Vagina (tissue), 2 donors: ENCODE data around the gene PHLPP1. TPM values are rescaled to one million over a fixed set of nuclear protein-coding genes. Genes with fewer than 3 reads are reported as not detected.

ENCODE experiments used
- DNase-seq, 2 donors: peaks; one replicate each; pipeline ENCODE4 v3.0.0-alpha.2; 2017; ENCODE audit errors: extremely low spot score in 2 of 2
- H3K27ac ChIP-seq: fragments of 200-600 bp; sonication (generic); one replicate; pipeline ENCODE4 v1.5.1; 2019
- H3K27me3 ChIP-seq: fragments of 200-600 bp; sonication (generic); one replicate; pipeline ENCODE4 v1.5.1; 2019
- H3K36me3 ChIP-seq, 2 donors: fragments of 200-600 bp; sonication (generic); one replicate each; pipeline ENCODE4 v1.5.1; 2017 to 2019
- H3K4me1 ChIP-seq: fragments of 200-600 bp; sonication (generic); one replicate; pipeline ENCODE4 v1.5.1; 2019
- H3K4me3 ChIP-seq, 2 donors: fragments of 200-600 bp; sonication (generic); 1 replicate in 1 of 2; 2 replicates in 1 of 2; pipeline ENCODE4 v1.5.1; 2016 to 2019
- H3K9me3 ChIP-seq: fragments of 200-600 bp; sonication (generic); one replicate; pipeline ENCODE4 v1.5.1; 2019
- POLR2A ChIP-seq, 2 donors: fragments of 450-650 bp; IDR thresholded peaks; one replicate each; pipeline ENCODE4 v1.6.1; 2017; ENCODE audit warnings: antibody characterized with exemption in 2 of 2, mild to moderate bottlenecking in 2 of 2, moderate library complexity in 2 of 2
- POLR2AphosphoS5 ChIP-seq, 2 donors: sonication (generic); formaldehyde crosslinking; IDR thresholded peaks; one replicate each; pipeline ENCODE4 v1.9.0; 2017; ENCODE audit warnings: antibody characterized with exemption in 2 of 2, mild to moderate bottlenecking in 2 of 2, low read depth in 1 of 2; ENCODE audit not compliant: insufficient read depth in 1 of 2
- intact Hi-C: fragments of 100-400 bp; cut with DNase I; formaldehyde crosslinking; loops from one replicate; pipeline ENCODE4 v1.15.1; 2023
- total RNA-seq: library from RNA; depleted of rRNA; stranded (reverse); fragments of >200 nt; gene quantifications from one replicate; pipeline ENCODE4 v1.2.3, GENCODE V29; 2016
- TF ChIP-seq, protein P1 (sequence below), 3 experiments: fragments of 450-650 bp in 2 of 3; fragments of 200-600 bp in 1 of 3; sonication (generic) in 1 of 3; IDR thresholded peaks; one replicate each; pipeline ENCODE4 v1.5.1; 2017 to 2019; ENCODE audit warnings: antibody characterized with exemption in 3 of 3, mild to moderate bottlenecking in 2 of 3, moderate library complexity in 2 of 3

PHLPP1 gene
- total RNA-seq, 1 donor from 2014 or later, result 20.6 TPM

DNA sequence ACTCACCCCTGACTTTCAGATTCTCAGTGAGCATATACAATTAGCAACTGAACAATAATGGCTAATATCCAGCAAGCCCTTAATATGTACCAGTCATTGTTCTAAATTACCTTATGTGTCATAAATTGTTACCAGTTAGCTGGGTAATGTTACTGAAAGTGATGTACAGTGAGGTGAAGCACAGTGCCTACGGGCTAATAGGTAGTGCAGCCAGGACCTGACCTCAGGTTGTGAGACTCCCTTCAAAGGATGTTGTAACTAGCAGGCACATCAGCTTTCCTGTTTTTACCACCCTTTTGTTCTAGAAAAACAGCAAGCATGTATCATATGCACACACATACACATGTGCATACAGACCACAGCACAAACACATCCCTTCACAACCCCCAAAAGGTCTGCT is 258.3 kb downstream of the PHLPP1 start:
- TF ChIP-seq POLR2A (IDR thresholded peaks at IDR 0.05), result no peak
- TF ChIP-seq POLR2AphosphoS5 (IDR thresholded peaks at IDR 0.05; ENCODE audit: insufficient read depth in 1 of 2, low read depth in 1 of 2), result no peak
- TF ChIP-seq, protein P1, sequence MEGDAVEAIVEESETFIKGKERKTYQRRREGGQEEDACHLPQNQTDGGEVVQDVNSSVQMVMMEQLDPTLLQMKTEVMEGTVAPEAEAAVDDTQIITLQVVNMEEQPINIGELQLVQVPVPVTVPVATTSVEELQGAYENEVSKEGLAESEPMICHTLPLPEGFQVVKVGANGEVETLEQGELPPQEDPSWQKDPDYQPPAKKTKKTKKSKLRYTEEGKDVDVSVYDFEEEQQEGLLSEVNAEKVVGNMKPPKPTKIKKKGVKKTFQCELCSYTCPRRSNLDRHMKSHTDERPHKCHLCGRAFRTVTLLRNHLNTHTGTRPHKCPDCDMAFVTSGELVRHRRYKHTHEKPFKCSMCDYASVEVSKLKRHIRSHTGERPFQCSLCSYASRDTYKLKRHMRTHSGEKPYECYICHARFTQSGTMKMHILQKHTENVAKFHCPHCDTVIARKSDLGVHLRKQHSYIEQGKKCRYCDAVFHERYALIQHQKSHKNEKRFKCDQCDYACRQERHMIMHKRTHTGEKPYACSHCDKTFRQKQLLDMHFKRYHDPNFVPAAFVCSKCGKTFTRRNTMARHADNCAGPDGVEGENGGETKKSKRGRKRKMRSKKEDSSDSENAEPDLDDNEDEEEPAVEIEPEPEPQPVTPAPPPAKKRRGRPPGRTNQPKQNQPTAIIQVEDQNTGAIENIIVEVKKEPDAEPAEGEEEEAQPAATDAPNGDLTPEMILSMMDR (IDR thresholded peaks at IDR 0.05), result no peak
- intact Hi-C loops, result no loop called here

DNA sequence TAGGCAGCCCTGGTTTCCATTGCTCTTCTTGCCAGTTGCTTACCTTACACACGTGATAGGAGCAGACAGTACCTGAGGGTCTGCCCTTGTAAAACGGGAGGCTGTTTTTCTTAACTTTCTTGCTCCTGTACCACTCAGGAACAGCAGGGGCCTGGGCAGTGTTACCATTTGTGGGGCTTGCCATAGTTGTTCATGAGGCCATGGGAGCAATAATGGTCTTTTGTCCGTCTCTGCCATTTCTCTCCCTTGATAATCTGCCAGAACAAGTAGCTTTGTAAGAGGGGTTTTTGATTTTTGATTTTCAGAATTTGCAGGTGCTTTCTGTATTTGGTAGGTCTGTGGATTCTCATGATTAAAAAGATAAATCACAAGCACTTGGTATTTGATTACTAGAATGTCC is 259.0 kb downstream of the PHLPP1 start:
- intact Hi-C loops, result no loop called here
- no peak overlapping the region for H3K4me3 ChIP-seq
- no peaks in the 10 kb centered on the region for H3K27me3 ChIP-seq
- DNase-seq, result no peak
- H3K27ac ChIP-seq, result no peak overlapping the region
- H3K36me3 ChIP-seq, result peaks cover 0 to 27% of the 10 kb centered on the region in 2 donors
- H3K9me3 ChIP-seq, result no peaks in the 10 kb centered on the region
- H3K4me1 ChIP-seq, result no peaks in the 10 kb centered on the region
- no peak for TF ChIP-seq POLR2AphosphoS5 (IDR thresholded peaks at IDR 0.05; ENCODE audit: insufficient read depth in 1 of 2, low read depth in 1 of 2)
- TF ChIP-seq, protein P1 (IDR thresholded peaks at IDR 0.05), result no peak
- no peak for TF ChIP-seq POLR2A (IDR thresholded peaks at IDR 0.05)

More for the DNA sequence above, 258.3 kb downstream of the PHLPP1 start:
- H3K4me1 ChIP-seq, result no peaks in the 10 kb centered on the region
- H3K9me3 ChIP-seq, result no peaks in the 10 kb centered on the region
- H3K27ac ChIP-seq, result no peak overlapping the region
- no peak overlapping the region for H3K4me3 ChIP-seq
- H3K27me3 ChIP-seq, result no peaks in the 10 kb centered on the region
- H3K36me3 ChIP-seq, result peaks cover 0 to 23% of the 10 kb centered on the region in 2 donors
- DNase-seq, result no peak

DNA sequence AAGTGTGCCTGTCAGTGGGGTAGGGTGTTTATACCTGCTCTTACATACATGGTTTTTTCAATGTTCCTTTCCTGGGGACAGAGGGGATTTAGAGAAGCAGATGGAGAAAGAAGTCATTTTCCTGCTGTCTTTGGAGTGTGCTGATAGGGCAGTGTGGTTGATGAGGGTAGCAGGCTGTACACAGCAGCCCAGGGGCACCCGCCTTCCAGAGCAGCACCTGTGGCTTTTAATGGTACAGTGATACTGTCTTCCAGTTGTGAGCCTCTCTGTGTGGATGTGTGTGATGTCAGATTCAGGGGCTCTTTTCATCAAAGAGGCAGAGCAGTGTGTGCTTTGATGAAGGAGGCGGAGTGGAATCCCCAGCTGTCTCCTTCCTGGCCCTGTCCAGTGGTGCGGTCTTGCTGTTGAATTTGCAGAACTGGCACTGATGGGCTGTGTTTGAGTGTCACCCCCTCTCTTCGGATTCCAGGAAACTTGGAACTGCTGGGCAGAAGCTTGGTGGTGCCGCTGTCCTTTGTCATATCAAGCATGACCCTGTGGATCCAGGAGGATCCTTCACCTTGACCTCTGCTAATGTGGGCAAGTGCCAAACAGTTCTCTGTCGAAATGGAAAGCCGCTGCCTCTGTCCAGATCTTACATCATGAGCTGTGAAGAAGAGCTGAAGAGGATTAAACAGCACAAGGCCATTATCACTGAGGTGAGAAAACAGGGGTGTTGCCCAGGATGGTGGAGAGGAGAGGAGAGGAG is 259.8 kb downstream of the PHLPP1 start:
- DNase-seq, result no peak
- intact Hi-C loops, result no loop called here
- no peaks in the 10 kb centered on the region for H3K27me3 ChIP-seq
- H3K36me3 ChIP-seq, result peaks cover 0 to 27% of the 10 kb centered on the region in 2 donors
- no peaks in the 10 kb centered on the region for H3K9me3 ChIP-seq
- H3K4me3 ChIP-seq, result no peak overlapping the region
- H3K4me1 ChIP-seq, result no peaks in the 10 kb centered on the region
- no peak overlapping the region for H3K27ac ChIP-seq
- TF ChIP-seq POLR2A (IDR thresholded peaks at IDR 0.05), result no peak
- TF ChIP-seq, protein P1 (IDR thresholded peaks at IDR 0.05), result no peak
- no peak for TF ChIP-seq POLR2AphosphoS5 (IDR thresholded peaks at IDR 0.05; ENCODE audit: insufficient read depth in 1 of 2, low read depth in 1 of 2)

DNA sequence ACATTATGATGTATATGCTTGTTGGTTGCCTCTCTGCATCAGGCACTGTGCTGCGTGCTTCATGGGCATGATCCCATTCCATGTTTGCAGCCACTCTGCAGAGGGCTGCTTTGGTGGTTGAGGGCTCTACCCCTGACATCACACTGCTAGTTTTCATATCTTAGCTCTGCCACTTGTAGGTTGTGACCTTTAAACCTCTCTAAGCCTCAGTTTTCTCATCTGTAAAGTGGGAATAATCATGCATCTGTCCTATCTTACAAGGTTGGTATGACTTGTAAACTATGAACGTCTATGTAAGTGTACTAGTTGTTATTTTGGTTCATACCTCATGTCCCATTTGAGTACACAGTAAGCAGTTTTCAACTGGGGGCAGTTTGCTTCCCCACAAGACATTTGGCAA is 260.4 kb downstream of the PHLPP1 start:
- no peak overlapping the region for H3K4me3 ChIP-seq
- H3K27ac ChIP-seq, result no peak overlapping the region
- TF ChIP-seq POLR2AphosphoS5 (IDR thresholded peaks at IDR 0.05; ENCODE audit: insufficient read depth in 1 of 2, low read depth in 1 of 2) (no peak), POLR2A (IDR thresholded peaks at IDR 0.05) (no peak)
- TF ChIP-seq, protein P1 (IDR thresholded peaks at IDR 0.05), result no peak
- DNase-seq, result no peak
- H3K27me3 ChIP-seq, result no peaks in the 10 kb centered on the region
- intact Hi-C loops, result no loop called here
- peaks cover 0 to 27% of the 10 kb centered on the region in 2 donors for H3K36me3 ChIP-seq
- no peaks in the 10 kb centered on the region for H3K9me3 ChIP-seq
- no peaks in the 10 kb centered on the region for H3K4me1 ChIP-seq

DNA sequence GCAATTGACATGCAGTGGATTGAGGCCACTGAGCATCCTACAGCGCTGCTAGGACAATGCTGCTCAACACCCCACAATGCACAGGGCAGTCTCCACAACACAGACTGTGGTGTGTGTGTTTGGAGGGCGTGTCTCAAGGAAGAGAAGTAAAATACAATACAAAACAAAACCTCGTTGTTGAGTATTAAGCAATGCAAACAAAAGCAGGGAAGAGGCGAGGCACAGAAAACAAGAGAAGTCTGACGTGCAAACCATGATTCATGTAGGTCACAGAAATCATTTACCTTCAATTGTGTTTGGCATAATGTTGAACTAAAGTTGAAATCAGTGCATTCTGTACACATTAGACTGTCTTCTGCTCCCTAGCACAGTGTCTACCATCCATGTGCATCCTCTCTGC is 260.9 kb downstream of the PHLPP1 start:
- Histone ChIP-seq H3K4me3 (no peak overlapping the region), H3K4me1 (no peaks in the 10 kb centered on the region), H3K9me3 (no peaks in the 10 kb centered on the region), H3K27ac (no peak overlapping the region), H3K27me3 (no peaks in the 10 kb centered on the region), H3K36me3 (peaks cover 0 to 27% of the 10 kb centered on the region in 2 donors)
- DNase-seq, result no peak
- intact Hi-C loops, result no loop called here
- TF ChIP-seq, protein P1 (IDR thresholded peaks at IDR 0.05), result no peak
- no peak for TF ChIP-seq POLR2A (IDR thresholded peaks at IDR 0.05)
- no peak for TF ChIP-seq POLR2AphosphoS5 (IDR thresholded peaks at IDR 0.05; ENCODE audit: insufficient read depth in 1 of 2, low read depth in 1 of 2)
